CD14-positive monocyte (primary cell): ENCODE data around the gene CHCHD10. TPM values are rescaled to one million over a fixed set of nuclear protein-coding genes. Genes with fewer than 3 reads are reported as not detected.
A peak's percentile ranks its signal among the peaks of the same experiment; 100 is the strongest.

Source experiments
- DNase-seq, 3 donors: peaks; one replicate each; pipeline ENCODE4 v3.0.0-alpha.2; 2011 to 2022
- H2AFZ ChIP-seq: 2 replicates; pipeline ENCODE4 v1.6.0; 2012; ENCODE audit warnings: mild to moderate bottlenecking, low read depth, low read length, inconsistent platforms; ENCODE audit not compliant: insufficient read depth, poor library complexity, severe bottlenecking
- H3K27ac ChIP-seq, 2 donors: 1 replicate in 1 of 2; 2 replicates in 1 of 2; pipeline ENCODE4 v1.5.1; 2012 to 2013; ENCODE audit warnings: low read length in 2 of 2, control low read depth in 1 of 2, inconsistent platforms in 1 of 2, low read depth in 1 of 2, mild to moderate bottlenecking in 1 of 2
- H3K27me3 ChIP-seq, 2 donors: one replicate each; pipeline versions ENCODE4 v1.6.0 to v1.6.1; 2011 to 2013; ENCODE audit warnings: low read length in 2 of 2; ENCODE audit not compliant: control insufficient read depth in 2 of 2, insufficient read depth in 2 of 2
- H3K36me3 ChIP-seq, 2 donors: replicated peaks in 1 of 2; 1 replicate in 1 of 2; 2 replicates in 1 of 2; pipeline versions ENCODE4 v1.5.1 to v1.6.1; 2012 to 2013; ENCODE audit warnings: low read length in 2 of 2, control low read depth in 1 of 2, inconsistent platforms in 1 of 2, mild to moderate bottlenecking in 1 of 2; ENCODE audit not compliant: insufficient read depth in 2 of 2, control insufficient read depth in 1 of 2
- H3K4me1 ChIP-seq, 2 donors: 1 replicate in 1 of 2; 2 replicates in 1 of 2; pipeline versions ENCODE4 v1.5.1 to v1.6.1; 2012 to 2013; ENCODE audit warnings: low read length in 2 of 2, control low read depth in 1 of 2, inconsistent platforms in 1 of 2, mild to moderate bottlenecking in 1 of 2, moderate library complexity in 1 of 2; ENCODE audit not compliant: insufficient read depth in 2 of 2, control insufficient read depth in 1 of 2
- H3K4me2 ChIP-seq: replicated peaks from 2 replicates; pipeline ENCODE3; 2012; ENCODE audit warnings: low read length, moderate library complexity, mild to moderate bottlenecking; ENCODE audit not compliant: poor library complexity, severe bottlenecking; ENCODE audit errors: extremely low read depth
- H3K4me3 ChIP-seq, 3 experiments: fragments of 200-600 bp in 1 of 3; sonication (generic) in 1 of 3; replicated peaks in 1 of 3; 1 replicate in 2 of 3; 2 replicates in 1 of 3; pipeline ENCODE4 v1.5.1; 2011 to 2013; ENCODE audit warnings: low read length in 3 of 3, mild to moderate bottlenecking in 3 of 3, control low read depth in 2 of 3, low read depth in 2 of 3, inconsistent platforms in 1 of 3, moderate library complexity in 1 of 3
- H3K79me2 ChIP-seq: 2 replicates; pipeline ENCODE4 v1.6.0; 2012; ENCODE audit warnings: mild to moderate bottlenecking, control low read depth, inconsistent platforms, low read length, moderate library complexity; ENCODE audit not compliant: insufficient read depth
- H3K9ac ChIP-seq: 2 replicates; pipeline ENCODE4 v1.6.0; 2017; ENCODE audit warnings: low read length, mild to moderate bottlenecking; ENCODE audit not compliant: insufficient read depth, poor library complexity, severe bottlenecking
- H3K9me3 ChIP-seq, 2 donors: replicated peaks in 1 of 2; 1 replicate in 1 of 2; 2 replicates in 1 of 2; pipeline versions ENCODE4 v1.5.1 to v1.6.1; 2012 to 2013; ENCODE audit warnings: low read length in 2 of 2, control low read depth in 1 of 2; ENCODE audit not compliant: control insufficient read depth in 1 of 2, insufficient read depth in 1 of 2
- H4K20me1 ChIP-seq: 2 replicates; pipeline ENCODE4 v1.6.0; 2012; ENCODE audit warnings: mild to moderate bottlenecking, low read length, control low read depth, moderate library complexity; ENCODE audit not compliant: insufficient read depth
- H3K27ac Mint-ChIP-seq, 7 donors: one replicate each; pipeline ENCODE4 v1.8.0; 2020; ENCODE audit warnings: mild to moderate bottlenecking in 7 of 7, mixed read lengths in 7 of 7, moderate library complexity in 6 of 7, inconsistent platforms in 2 of 7
- H3K27me3 Mint-ChIP-seq, 3 donors: one replicate each; pipeline ENCODE4 v1.8.0; 2021 to 2022; ENCODE audit warnings: low read depth in 3 of 3, mild to moderate bottlenecking in 3 of 3, mixed read lengths in 3 of 3, moderate library complexity in 3 of 3, inconsistent platforms in 1 of 3
- H3K36me3 Mint-ChIP-seq, 2 donors: one replicate each; pipeline ENCODE4 v1.8.0; 2020; ENCODE audit warnings: mixed read lengths in 2 of 2, inconsistent platforms in 1 of 2, mild to moderate bottlenecking in 1 of 2
- H3K4me1 Mint-ChIP-seq: one replicate; pipeline ENCODE4 v1.8.0; 2020; ENCODE audit warnings: mild to moderate bottlenecking, mixed read lengths
- H3K4me3 Mint-ChIP-seq, 2 donors: one replicate each; pipeline ENCODE4 v1.8.0; 2020; ENCODE audit warnings: mild to moderate bottlenecking in 2 of 2, mixed read lengths in 2 of 2, moderate library complexity in 1 of 2
- H3K9me3 Mint-ChIP-seq, 7 donors: one replicate each; pipeline ENCODE4 v1.8.0; 2020 to 2022; ENCODE audit warnings: mixed read lengths in 7 of 7, mild to moderate bottlenecking in 6 of 7, moderate library complexity in 6 of 7, inconsistent platforms in 2 of 7
- WGBS: methylation state at CpG from one replicate; pipeline ENCODE4 v1.1.5; 2013; ENCODE audit warnings: missing lambda C conversion rate; ENCODE audit not compliant: insufficient coverage; 5-methylcytosine and 5-hydroxymethylcytosine counted together
- intact Hi-C, 2 donors: fragments of 100-400 bp; cut with micrococcal nuclease; formaldehyde crosslinking; loops; one replicate each; pipeline versions ENCODE4 v1.15.0 to v1.15.1; 2023
- polyA plus RNA-seq, 3 donors: library from polyadenylated mRNA; depleted of rRNA in 1 of 3; unstranded in 2 of 3; stranded (reverse) in 1 of 3; fragments of 300-500 nt in 2 of 3; fragments of >200 nt in 1 of 3; fragmentation: Illumina TruSeq in 2 of 3; gene quantifications; 1 replicate in 2 of 3; 2 replicates in 1 of 3; pipeline ENCODE4 v1.2.3, GENCODE V29; 2012 to 2021
- TF ChIP-seq, protein P1 (sequence below): fragments of 200-600 bp; IDR thresholded peaks from one replicate; pipeline ENCODE4 v1.8.0; 2022; ENCODE audit warnings: antibody characterized with exemption, mild to moderate bottlenecking

The CHCHD10 gene
- polyA plus RNA-seq, 3 donors = 15.3 to 46.7 (median 26.8) TPM

GRCh38 chr22:23763579-23763945 is 4.2 kb downstream of the CHCHD10 start:
- peaks cover 0 to 2% (median 0%) of the 10 kb centered on the region in 7 donors for H3K9me3 Mint-ChIP-seq
- H3K79me2 ChIP-seq = peaks cover 10% of the 10 kb centered on the region
- peaks cover 47% of the 10 kb centered on the region for H3K4me1 Mint-ChIP-seq
- peak overlapping the region; percentile 75 for H2AFZ ChIP-seq
- peak overlapping the region; percentile 70 to 86 for H3K4me3 Mint-ChIP-seq
- no peak overlapping the region for H3K27ac ChIP-seq
- no peak for DNase-seq
- 9% methylated on average over 12 of the region's 17 CpGs for WGBS
- H3K27me3 ChIP-seq = no peaks in the 10 kb centered on the region
- no peaks in the 10 kb centered on the region for H4K20me1 ChIP-seq
- peaks cover 11 to 13% of the 10 kb centered on the region in 2 donors for H3K36me3 Mint-ChIP-seq
- H3K4me1 ChIP-seq = peaks cover 32 to 44% of the 10 kb centered on the region in 2 donors
- peak overlapping the region; percentile 82 for H3K4me2 ChIP-seq
- no peak overlapping the region for H3K27ac Mint-ChIP-seq
- H3K9me3 ChIP-seq = no peaks in the 10 kb centered on the region
- H3K36me3 ChIP-seq = peaks cover 0 to 15% of the 10 kb centered on the region in 2 donors
- H3K4me3 ChIP-seq = peak overlapping the region; percentile 24 to 70 (median 34)
- intact Hi-C loops = no loop called here
- H3K9ac ChIP-seq = peak overlapping the region; percentile 50
- H3K27me3 Mint-ChIP-seq = peaks cover 0 to 2% (median 0%) of the 10 kb centered on the region in 3 donors
- TF ChIP-seq, protein P1, sequence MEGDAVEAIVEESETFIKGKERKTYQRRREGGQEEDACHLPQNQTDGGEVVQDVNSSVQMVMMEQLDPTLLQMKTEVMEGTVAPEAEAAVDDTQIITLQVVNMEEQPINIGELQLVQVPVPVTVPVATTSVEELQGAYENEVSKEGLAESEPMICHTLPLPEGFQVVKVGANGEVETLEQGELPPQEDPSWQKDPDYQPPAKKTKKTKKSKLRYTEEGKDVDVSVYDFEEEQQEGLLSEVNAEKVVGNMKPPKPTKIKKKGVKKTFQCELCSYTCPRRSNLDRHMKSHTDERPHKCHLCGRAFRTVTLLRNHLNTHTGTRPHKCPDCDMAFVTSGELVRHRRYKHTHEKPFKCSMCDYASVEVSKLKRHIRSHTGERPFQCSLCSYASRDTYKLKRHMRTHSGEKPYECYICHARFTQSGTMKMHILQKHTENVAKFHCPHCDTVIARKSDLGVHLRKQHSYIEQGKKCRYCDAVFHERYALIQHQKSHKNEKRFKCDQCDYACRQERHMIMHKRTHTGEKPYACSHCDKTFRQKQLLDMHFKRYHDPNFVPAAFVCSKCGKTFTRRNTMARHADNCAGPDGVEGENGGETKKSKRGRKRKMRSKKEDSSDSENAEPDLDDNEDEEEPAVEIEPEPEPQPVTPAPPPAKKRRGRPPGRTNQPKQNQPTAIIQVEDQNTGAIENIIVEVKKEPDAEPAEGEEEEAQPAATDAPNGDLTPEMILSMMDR = no peak

DNA sequence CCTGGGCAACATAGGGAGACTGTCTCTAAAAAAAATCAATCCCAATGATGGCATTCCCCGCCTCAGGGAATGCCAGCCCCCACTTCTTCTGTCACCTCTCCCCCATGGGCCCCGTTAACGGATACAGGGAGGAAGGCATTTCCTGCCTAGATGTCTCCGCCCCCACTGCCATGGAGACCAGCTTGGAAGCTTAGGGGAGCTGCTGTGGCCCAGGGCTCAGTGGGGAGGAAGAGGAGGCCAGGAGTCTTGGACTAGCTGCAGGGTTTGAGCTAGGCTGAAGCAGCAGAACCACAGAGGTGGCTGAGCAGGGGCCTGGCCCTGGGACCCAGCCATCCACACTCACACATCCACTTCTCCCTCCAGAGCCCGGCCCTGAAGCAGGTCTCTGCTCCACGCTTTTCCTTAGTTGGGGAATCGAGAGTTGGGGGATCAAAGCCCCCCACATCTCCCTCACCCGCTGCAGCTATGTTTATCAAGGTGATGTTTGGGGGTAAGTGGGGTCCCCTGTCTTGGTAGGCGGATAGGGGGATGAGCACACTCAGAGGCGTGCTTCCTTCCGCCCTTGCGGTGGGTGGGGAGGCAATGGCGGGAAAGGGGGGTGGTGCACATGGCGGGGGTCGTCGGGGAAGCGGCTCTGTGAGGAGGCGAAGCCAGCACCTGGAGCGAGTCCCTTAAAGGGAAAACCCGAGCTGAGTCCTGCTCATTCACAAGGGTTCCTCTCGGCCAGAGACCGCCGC is 4.8 kb downstream of the CHCHD10 start, which contains the start of gene C22orf15:
Gene C22orf15, plus strand, starts transcription at position 149 of the 737 bp plus-strand sequence. Its CDS starts 317 bp downstream, at position 466.
- peak within 1 kb of the TSS; percentile 50 for H3K9ac ChIP-seq
- TF ChIP-seq, protein P1 = no peak
- Mint-ChIP-seq H3K4me1 (peaks cover 46% of the 10 kb centered on the region), H3K36me3 (peaks cover 11 to 13% of the 10 kb centered on the region in 2 donors), H3K4me3 (peak within 1 kb of the TSS; percentile 70 to 86), H3K27me3 (peaks cover 0 to 2% (median 0%) of the 10 kb centered on the region in 3 donors), H3K9me3 (peaks cover 0 to under 1% (median 0%) of the 10 kb centered on the region in 7 donors), H3K27ac (peak within 1 kb of the TSS in 2 of 7 donors; percentile 25 to 31)
- peaks cover 0 to 15% of the 10 kb centered on the region in 2 donors for H3K36me3 ChIP-seq
- no peaks in the 10 kb centered on the region for H4K20me1 ChIP-seq
- no peak within 1 kb of the TSS for H3K27ac ChIP-seq
- intact Hi-C loops = no loop called here
- peak within 1 kb of the TSS; percentile 82 for H3K4me2 ChIP-seq
- 13% methylated on average over 12 of the region's 23 CpGs for WGBS
- H2AFZ ChIP-seq = peak within 1 kb of the TSS; percentile 75
- no peak for DNase-seq
- H3K4me3 ChIP-seq = peak within 1 kb of the TSS; percentile 24 to 70 (median 34)
- H3K79me2 ChIP-seq = peaks cover 9% of the 10 kb centered on the region
- no peaks in the 10 kb centered on the region for H3K9me3 ChIP-seq
- no peaks in the 10 kb centered on the region for H3K27me3 ChIP-seq
- peaks cover 26 to 39% of the 10 kb centered on the region in 2 donors for H3K4me1 ChIP-seq
